Measurements from ENCODE around the gene PSPC1.

GRCh38 chr13:19726611-19727010, 56.1 kb downstream of the PSPC1 start:
- no peak for TF ChIP-seq CTCF (IDR thresholded peaks at IDR 0.05 in 4 of 5, conservative IDR thresholded peaks at IDR 0.05 in 1 of 5)
- TF ChIP-seq POLR2A (IDR thresholded peaks at IDR 0.05), result no peak

Data from gastrocnemius medialis (tissue), 4 donors.